Measurements from ENCODE around the gene STK32C.

- no peak for TF ChIP-seq CTCF (conservative IDR thresholded peaks at IDR 0.05)
- no peak for TF ChIP-seq EZH2 (IDR thresholded peaks at IDR 0.05; ENCODE audit: low read depth)
Measured at GRCh38 chr10:132328738-132329137, 21.0 kb upstream of the STK32C start.
